ENCODE results near the gene SYP.

The SYP gene

GRCh38 chrX:49227726-49228125 lies 27.7 kb upstream of the SYP start:
- DNase-seq, result no peak
- in situ Hi-C loops (cut with HindIII; ENCODE audit: low pct_ligation_motif_present, low pct_unique_long_range_greater_than_20kb, low sequenced_read_pairs), result no loop called here

- in situ Hi-C loops (cut with HindIII; ENCODE audit: low pct_ligation_motif_present, low pct_unique_long_range_greater_than_20kb, low sequenced_read_pairs), result no loop called here
- DNase-seq, result no peak
These were observed 27.0 kb upstream of the SYP start for GRCh38 chrX:49226946-49227345.

GRCh38 chrX:49225858-49226257 lies 25.9 kb upstream of the SYP start:
- DNase-seq, result no peak
- in situ Hi-C loops (cut with HindIII; ENCODE audit: low pct_ligation_motif_present, low pct_unique_long_range_greater_than_20kb, low sequenced_read_pairs), result no loop called here

- no peak for DNase-seq
- in situ Hi-C loops (cut with HindIII; ENCODE audit: low pct_ligation_motif_present, low pct_unique_long_range_greater_than_20kb, low sequenced_read_pairs), result no loop called here
These were observed 21.9 kb upstream of the SYP start for GRCh38 chrX:49221868-49222267.

GRCh38 chrX:49220100-49220499 lies 20.1 kb upstream of the SYP start:
- in situ Hi-C loops (cut with HindIII; ENCODE audit: low pct_ligation_motif_present, low pct_unique_long_range_greater_than_20kb, low sequenced_read_pairs), result no loop called here
- DNase-seq, result no peak

GRCh38 chrX:49214996-49215526 lies 15.1 kb upstream of the SYP start:
- in situ Hi-C loops (cut with HindIII; ENCODE audit: low pct_ligation_motif_present, low pct_unique_long_range_greater_than_20kb, low sequenced_read_pairs), result no loop called here
- DNase-seq, result no peak

GRCh38 chrX:49214416-49214815 lies 14.4 kb upstream of the SYP start:
- DNase-seq, result no peak
- in situ Hi-C loops (cut with HindIII; ENCODE audit: low pct_ligation_motif_present, low pct_unique_long_range_greater_than_20kb, low sequenced_read_pairs), result no loop called here

- no peak for DNase-seq
- in situ Hi-C loops (cut with HindIII; ENCODE audit: low pct_ligation_motif_present, low pct_unique_long_range_greater_than_20kb, low sequenced_read_pairs), result no loop called here
These were observed 12.9 kb upstream of the SYP start for GRCh38 chrX:49212861-49213260.

- DNase-seq, result no peak
These were observed 12.2 kb upstream of the SYP start for GRCh38 chrX:49212209-49212608.

GRCh38 chrX:49211074-49211473 lies 11.1 kb upstream of the SYP start:
- in situ Hi-C loops (cut with HindIII; ENCODE audit: low pct_ligation_motif_present, low pct_unique_long_range_greater_than_20kb, low sequenced_read_pairs), result no loop called here
- no peak for DNase-seq

More at GRCh38 chrX:49212209-49212608, 12.2 kb upstream of the SYP start:
- in situ Hi-C loops (cut with HindIII; ENCODE audit: low pct_ligation_motif_present, low pct_unique_long_range_greater_than_20kb, low sequenced_read_pairs), result no loop called here

GRCh38 chrX:49210406-49210805 lies 10.4 kb upstream of the SYP start:
- no peak for DNase-seq
- in situ Hi-C loops (cut with HindIII; ENCODE audit: low pct_ligation_motif_present, low pct_unique_long_range_greater_than_20kb, low sequenced_read_pairs), result no loop called here

GRCh38 chrX:49209434-49210251 lies 9.7 kb upstream of the SYP start:
- in situ Hi-C loops (cut with HindIII; ENCODE audit: low pct_ligation_motif_present, low pct_unique_long_range_greater_than_20kb, low sequenced_read_pairs), result no loop called here
- DNase-seq, result no peak

GRCh38 chrX:49208399-49208798 lies 8.4 kb upstream of the SYP start:
- in situ Hi-C loops (cut with HindIII; ENCODE audit: low pct_ligation_motif_present, low pct_unique_long_range_greater_than_20kb, low sequenced_read_pairs), result no loop called here
- DNase-seq, result no peak

GRCh38 chrX:49206543-49206942 lies 6.5 kb upstream of the SYP start:
- in situ Hi-C loops (cut with HindIII; ENCODE audit: low pct_ligation_motif_present, low pct_unique_long_range_greater_than_20kb, low sequenced_read_pairs), result no loop called here
- no peak for DNase-seq

- no peak for DNase-seq
- in situ Hi-C loops (cut with HindIII; ENCODE audit: low pct_ligation_motif_present, low pct_unique_long_range_greater_than_20kb, low sequenced_read_pairs), result no loop called here
These were observed 5.5 kb upstream of the SYP start for GRCh38 chrX:49205443-49205842.

- in situ Hi-C loops (cut with HindIII; ENCODE audit: low pct_ligation_motif_present, low pct_unique_long_range_greater_than_20kb, low sequenced_read_pairs), result no loop called here
- DNase-seq, result no peak
These were observed 4.7 kb upstream of the SYP start for GRCh38 chrX:49204709-49205108.

GRCh38 chrX:49204017-49204416 lies 4.0 kb upstream of the SYP start:
- in situ Hi-C loops (cut with HindIII; ENCODE audit: low pct_ligation_motif_present, low pct_unique_long_range_greater_than_20kb, low sequenced_read_pairs), result no loop called here
- no peak for DNase-seq

GRCh38 chrX:49203536-49203935 lies 3.5 kb upstream of the SYP start:
- DNase-seq, result no peak
- in situ Hi-C loops (cut with HindIII; ENCODE audit: low pct_ligation_motif_present, low pct_unique_long_range_greater_than_20kb, low sequenced_read_pairs), result no loop called here

GRCh38 chrX:49202022-49202421 lies 2.0 kb upstream of the SYP start:
- in situ Hi-C loops (cut with HindIII; ENCODE audit: low pct_ligation_motif_present, low pct_unique_long_range_greater_than_20kb, low sequenced_read_pairs), result no loop called here

GRCh38 chrX:49199315-49199595 lies 738 bp downstream of the SYP start:
- in situ Hi-C loops (cut with HindIII; ENCODE audit: low pct_ligation_motif_present, low pct_unique_long_range_greater_than_20kb, low sequenced_read_pairs), result no loop called here

More at GRCh38 chrX:49202022-49202421, 2.0 kb upstream of the SYP start:
- no peak for DNase-seq

More at GRCh38 chrX:49199315-49199595, 738 bp downstream of the SYP start:
- no peak for DNase-seq

All from ACHN (cell line).